ENCODE data around the gene MYOD1.

MYOD1 gene

DNA sequence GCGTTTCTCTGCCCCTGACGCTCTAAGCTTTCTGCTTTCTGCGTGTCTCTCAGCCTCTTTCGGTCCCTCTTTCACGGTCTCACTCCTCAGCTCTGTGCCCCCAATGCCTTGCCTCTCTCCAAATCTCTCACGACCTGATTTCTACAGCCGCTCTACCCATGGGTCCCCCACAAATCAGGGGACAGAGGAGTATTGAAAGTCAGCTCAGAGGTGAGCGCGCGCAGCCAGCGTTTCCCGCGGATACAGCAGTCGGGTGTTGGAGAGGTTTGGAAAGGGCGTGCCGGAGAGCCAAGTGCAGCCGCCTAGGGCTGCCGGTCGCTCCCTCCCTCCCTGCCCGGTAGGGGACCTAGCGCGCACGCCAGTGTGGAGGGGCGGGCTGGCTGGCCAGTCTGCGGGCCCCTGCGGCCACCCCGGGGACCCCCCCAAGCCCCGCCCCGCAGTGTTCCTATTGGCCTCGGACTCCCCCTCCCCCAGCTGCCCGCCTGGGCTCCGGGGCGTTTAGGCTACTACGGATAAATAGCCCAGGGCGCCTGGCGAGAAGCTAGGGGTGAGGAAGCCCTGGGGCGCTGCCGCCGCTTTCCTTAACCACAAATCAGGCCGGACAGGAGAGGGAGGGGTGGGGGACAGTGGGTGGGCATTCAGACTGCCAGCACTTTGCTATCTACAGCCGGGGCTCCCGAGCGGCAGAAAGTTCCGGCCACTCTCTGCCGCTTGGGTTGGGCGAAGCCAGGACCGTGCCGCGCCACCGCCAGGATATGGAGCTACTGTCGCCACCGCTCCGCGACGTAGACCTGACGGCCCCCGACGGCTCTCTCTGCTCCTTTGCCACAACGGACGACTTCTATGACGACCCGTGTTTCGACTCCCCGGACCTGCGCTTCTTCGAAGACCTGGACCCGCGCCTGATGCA, at the start of gene MYOD1:
Gene MYOD1, plus strand, starts transcription at position 544 of the 910 bp plus-strand sequence. Its CDS starts 212 bp downstream, at position 756.
- DNase-seq (ENCODE audit: low read depth in 2 of 2): no peak

DNA sequence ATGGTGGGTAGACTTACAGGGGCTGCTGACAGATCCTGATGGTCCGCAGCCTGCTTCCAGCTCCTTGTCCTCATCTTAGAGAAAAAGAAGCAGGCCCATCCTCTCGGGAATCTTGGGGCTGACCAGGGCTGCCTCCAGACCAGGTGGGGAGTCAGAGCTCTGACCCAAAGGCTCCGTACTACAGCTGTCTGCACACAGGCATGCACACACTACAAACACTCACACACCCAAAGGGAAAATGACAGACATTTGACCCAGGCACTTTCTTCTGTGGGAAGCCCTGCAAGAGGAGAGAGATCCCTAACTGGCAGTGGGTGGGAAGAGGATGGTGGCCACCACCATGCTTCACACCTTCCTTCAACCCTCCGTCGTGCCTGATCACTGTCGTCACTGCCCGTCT, 46.9 kb upstream of the MYOD1 start:
- DNase-seq (ENCODE audit: low read depth in 2 of 2): no peak

DNA sequence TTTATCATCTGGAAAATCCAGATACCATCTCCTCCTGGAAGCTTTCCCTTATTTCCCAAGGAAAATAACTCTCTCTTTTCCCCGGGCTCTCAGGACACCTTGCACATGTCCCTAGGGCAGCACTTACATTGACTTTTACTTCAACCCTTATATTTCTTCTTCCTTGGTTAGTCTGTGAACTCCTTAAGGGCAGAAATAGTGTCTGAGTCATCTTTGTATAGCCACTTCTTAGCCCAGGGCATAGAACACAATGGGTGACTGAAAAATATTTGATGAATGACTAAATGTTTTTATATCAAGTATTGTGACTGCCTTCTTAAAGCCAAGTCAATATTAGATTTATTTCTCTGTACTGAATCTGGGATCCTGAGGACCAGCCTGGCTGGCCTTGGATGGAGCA, 45.4 kb upstream of the MYOD1 start:
- DNase-seq (ENCODE audit: low read depth in 2 of 2): no peak

DNA sequence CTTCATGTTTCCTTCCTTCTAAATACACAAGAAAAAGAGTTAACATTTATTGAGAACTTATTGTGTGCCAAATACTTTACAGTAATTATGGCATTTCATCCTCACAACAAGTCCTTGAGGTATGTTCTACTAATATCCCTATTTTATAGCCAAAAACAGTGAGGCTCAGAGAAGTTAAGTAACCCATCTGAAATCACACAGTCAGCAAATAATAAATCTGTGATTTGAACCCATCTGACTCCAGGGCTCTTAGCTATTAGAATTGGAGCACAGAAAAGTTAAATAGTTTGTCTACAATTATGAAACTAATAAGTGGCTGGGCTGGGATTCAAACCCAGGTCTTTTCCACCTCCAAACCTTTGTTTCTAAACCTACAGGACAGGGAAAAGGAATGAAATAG, 36.5 kb upstream of the MYOD1 start:
- DNase-seq (ENCODE audit: low read depth in 2 of 2): no peak

DNA sequence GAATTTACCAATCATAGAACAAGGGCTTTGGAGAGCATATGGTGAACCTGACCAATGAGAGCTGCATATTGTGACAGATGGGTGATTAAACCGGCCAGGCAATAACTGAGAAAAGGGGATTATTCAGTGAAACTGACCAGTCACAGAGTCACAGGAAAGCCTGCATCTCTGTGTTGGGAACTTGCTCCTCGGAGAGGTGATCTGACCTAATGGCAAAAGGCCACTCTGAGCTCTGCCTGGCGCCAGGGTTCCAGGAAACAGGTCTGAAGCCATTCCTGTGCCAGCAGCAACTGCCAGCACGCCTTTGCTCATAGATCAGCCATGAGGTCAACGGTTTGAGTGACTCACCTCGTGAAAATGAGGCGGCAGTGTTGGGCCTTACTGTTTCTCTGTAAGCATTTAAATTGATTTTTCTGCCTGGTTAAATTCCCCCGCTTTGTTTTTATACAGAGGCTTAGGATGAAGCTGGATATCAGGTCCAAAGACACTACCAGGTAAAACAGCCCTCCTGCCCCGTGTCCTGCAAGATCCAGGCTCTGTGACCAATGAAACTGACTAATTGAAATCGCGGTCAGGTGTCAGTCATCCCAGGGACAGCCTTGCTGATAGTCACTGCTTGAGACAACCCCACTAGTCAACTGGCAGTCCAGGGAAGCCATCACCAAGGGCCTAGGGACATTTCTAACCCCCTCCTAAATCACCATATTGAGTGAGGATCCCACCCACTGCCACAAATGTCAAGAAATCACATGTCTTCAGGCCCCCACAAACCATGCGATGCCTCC, 35.8 kb upstream of the MYOD1 start:
- no peak for DNase-seq (ENCODE audit: low read depth in 2 of 2)

DNA sequence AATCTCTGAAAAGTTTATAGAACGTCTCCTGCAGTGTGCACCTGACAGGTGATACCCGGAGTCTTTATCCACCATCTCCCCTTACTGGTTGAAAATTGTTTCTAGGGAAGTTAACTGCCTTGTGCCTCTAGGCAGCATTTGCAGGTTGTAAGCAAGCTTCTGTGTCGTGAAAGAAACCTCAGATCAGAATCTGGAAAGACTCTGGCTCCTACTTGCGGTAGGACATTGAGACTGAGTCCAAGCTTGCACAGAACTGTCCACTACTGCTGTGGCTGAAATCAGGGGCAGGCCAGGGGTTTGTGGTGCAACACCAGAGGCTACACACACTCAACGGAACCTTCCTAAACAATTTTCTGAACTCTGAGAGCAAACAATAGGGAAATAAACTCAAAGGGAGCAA, 34.8 kb upstream of the MYOD1 start:
- no peak for DNase-seq (ENCODE audit: low read depth in 2 of 2)

DNA sequence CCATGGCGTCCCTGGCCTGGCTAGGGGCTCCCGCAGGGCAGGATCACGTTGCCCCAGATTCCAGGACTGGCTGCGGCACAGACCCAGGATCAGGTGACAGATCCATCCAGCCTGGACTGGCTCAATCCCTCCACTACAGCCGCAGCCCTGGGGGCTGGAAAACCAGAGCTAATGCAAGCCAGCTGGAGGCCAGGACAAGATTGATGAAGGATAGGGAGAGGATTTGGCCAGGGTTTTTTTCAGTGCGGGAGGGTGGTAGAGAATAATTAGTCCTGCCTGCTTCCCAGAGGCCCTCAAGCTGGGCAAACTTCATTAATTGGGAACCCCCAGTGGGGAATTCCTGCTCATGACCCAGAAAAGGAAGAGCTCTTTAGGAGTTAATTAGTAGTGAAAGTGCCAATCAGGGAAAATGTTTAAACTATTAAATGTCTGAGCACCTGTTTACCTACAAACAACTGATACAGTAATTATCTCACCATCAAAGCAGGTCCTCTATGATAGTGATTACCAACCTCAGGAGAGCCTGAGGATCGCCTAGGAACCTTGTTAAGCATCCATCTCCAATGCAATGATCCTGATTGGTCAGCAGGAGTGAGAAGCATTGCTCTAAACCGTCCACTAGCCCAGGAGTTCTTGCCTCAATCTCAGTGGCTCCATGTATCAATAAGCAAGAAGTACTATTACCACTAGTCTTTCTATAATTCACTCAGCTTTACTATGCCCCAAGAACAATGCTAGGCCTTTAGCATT, 33.0 kb upstream of the MYOD1 start:
- DNase-seq (ENCODE audit: low read depth in 2 of 2): no peak

DNA sequence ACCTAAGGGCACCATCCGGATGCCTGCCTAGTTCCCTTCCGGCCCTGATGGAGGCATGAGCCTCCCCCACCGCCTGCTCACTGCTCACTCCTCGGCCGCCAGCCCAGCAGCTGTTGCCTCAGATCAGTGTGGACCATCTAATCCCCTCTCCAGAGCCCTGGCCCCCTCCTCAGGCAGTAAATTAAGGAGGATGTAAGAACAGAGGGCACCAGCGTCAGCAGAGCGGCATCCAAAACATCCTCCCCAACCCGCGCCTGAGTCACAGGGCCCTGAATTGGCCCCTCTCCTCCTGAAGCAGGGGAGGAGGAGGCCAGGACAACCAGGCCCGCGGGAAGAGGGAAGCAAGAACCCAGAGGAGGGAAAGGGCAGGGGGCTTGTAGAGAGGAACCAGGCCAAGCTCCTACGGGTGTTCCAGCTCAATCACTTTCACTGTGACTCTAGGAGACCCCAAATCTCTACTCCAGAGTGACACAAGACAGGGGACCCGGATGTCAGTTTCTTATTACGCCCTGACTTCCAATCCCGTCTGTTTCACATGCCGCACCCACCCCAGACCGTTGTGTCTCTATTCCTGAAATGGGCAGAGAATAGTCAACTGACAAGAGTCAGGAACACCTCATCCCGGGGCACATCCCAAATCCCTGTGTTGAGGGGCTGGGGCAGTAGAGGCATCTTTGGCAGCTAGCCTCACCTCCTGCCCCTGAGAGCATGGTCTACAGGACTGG, 31.3 kb upstream of the MYOD1 start:
- no peak for DNase-seq (ENCODE audit: low read depth in 2 of 2)

DNA sequence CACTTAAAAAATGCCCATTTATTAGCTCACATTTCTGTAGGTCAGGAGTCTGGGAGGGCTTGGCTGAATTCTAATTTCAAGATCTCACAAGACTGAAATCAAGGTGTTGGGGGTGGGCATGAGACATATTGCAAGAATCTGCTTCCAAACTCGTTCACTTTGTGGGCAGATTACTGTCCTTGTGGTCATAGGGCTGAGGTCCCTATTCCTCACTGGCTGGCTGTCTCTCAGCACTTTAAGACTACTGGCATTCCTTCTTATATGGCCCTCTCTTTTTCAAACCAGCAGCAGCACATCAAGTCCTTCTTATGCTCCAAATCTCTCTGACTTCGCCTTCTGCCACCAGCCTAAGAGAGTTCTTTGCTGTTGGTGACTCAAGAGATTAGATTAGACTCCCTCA, 27.8 kb upstream of the MYOD1 start:
- no peak for DNase-seq (ENCODE audit: low read depth in 2 of 2)

DNA sequence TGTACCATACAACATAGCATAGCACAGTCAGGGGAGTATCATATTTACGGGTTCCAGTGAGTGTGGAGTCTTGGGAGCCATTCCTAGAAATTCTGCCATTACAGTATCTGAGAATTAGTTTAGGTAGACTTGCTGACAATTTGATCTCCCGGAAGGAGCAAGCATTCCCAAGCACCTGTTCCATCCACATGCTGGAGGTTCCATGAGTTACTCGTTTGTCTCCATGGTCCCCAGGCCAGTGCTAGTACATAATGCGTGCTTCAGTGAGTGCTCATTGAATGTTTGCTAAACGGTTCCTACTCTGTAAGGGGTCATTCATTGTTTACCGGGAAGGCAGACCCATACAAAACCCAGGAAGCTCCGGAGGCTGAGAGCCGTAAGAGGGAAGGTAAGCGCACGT, 27.4 kb upstream of the MYOD1 start:
- DNase-seq (ENCODE audit: low read depth in 2 of 2): no peak

DNA sequence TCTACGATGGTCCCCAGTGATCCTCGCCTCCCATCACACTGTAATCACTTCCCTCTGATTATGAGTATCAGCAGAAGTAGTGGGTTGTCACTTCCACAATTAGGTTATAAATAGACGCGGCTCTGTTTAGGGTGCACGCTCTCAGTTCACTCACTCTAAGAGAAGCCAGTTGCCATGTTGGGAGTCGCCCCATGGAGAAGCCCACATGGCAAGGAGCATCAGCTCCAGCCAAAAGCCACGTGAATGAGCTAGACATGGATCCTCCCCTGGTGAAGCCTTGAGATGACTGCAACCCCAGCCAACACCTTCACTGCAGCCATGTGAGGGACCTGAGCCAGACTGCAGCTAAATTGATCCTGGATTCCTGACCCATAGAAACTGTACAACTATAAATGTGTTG, 26.4 kb upstream of the MYOD1 start:
- no peak for DNase-seq (ENCODE audit: low read depth in 2 of 2)

DNA sequence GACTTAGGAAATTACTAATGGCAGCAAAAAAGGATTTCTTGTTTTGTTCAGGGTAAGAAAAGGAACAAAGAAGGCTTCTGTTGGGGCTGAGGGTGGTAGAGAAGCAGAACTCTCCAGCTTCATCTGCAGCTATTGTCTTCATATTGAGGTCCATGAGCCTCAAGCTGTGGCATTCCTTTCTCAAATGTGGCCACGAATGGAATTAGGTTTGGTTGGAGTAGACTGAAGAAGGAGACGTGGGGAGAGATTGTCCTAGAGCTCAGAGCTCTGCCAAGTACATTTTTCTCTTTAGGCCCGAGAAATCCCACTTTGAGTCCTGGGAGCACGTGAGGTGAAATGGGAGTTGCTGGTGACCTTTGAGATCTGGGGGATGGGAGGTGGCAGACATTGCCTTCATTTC, 25.8 kb upstream of the MYOD1 start:
- DNase-seq (ENCODE audit: low read depth in 2 of 2): no peak

DNA sequence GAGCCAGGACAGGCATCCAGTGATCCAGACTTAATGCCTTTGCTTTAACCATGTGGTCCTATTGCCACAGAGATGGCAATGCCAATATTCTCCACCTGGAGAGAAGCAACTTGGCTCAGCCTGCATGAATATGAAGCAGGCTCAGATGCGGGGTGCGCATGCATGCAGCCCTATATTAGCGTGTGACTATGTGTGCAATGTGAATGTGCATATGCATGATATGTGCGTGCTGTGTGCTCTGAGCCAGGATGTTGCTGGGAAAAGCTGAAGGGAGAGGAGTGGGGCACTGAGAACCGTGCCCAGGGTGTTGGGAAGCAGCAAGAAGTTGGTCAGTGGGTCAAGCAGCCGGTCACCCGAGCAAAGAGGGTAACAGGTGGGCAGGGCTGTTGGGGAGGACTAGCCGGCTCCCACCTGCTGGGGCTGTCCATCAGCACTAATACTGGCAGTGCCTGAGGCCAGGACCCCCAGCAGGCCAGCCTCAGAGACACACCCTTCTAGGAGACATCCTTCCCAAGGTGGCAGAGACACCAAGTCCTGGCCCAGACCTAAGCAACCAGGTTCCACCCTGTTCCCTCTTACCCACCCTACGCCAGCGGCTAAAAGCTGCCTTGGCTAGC, 24.8 kb upstream of the MYOD1 start:
- no peak for DNase-seq (ENCODE audit: low read depth in 2 of 2)

DNA sequence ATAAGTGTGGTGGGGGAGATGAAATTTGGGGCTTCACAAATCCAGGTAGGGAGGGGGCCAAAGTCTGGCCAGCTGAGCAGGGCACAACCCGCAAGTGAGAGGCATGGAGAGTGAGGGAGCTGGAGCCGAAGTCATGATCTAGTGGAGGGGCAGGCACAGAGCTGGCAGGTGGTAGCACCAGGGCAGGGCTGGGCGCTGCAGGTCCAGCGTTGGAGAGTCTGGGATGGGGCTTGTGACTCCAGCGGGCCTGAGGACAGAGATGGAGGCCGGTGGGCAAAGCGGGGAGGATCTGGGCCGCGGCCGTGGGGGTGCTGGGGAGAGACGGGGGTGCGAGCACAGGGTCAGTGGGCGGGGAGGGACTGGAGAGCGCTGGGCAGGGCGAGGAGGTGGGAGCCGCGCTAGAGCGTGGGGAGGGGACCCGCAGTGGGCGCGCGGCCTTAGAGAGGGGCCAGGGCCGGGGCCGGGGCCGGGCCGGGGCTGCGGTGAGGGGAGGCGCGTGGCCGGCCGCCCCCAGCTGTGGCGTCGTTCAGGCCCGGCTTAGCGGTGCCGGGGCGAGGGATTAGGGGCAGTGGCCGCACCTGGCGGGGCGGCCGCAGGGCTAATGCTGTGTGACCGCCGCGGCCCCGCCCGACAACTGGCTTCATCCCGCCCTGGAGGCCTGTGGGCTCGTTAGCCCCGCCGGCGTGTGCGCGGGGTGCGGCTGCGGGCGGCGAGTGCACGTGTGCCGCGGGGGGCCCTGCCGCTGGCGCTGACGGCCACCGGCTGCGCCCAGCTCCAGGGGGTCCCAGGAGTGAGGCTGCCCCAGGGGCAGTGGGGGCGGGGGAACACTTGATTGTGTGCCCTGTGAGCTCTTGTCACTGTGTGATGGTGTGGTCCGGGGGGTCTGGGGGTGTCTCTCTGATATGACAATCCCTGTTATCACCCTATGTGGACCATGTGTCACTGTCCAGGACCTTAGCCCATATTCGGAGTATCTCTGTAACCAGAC, 23.6 kb upstream of the MYOD1 start:
- no peak for DNase-seq (ENCODE audit: low read depth in 2 of 2)

DNA sequence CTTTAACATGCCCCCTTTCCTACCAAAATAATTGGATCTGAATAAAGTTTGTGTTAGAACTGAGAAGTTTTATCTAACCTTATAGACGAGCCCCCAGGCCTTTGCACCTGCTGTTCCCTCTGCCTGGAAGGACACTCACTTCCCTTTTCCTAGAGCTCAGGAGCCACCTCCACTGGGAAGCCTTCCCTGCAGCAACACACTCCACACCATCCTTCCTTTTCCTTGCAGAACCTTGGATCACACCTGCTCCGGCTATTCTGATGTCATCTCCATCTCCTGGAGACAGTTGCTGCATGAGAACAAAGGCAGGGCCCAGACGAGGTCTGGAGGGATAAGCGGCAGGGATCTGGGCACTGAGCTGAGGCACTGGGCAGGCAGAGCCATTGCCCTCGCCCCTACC, 22.6 kb upstream of the MYOD1 start:
- DNase-seq (ENCODE audit: low read depth in 2 of 2): no peak

DNA sequence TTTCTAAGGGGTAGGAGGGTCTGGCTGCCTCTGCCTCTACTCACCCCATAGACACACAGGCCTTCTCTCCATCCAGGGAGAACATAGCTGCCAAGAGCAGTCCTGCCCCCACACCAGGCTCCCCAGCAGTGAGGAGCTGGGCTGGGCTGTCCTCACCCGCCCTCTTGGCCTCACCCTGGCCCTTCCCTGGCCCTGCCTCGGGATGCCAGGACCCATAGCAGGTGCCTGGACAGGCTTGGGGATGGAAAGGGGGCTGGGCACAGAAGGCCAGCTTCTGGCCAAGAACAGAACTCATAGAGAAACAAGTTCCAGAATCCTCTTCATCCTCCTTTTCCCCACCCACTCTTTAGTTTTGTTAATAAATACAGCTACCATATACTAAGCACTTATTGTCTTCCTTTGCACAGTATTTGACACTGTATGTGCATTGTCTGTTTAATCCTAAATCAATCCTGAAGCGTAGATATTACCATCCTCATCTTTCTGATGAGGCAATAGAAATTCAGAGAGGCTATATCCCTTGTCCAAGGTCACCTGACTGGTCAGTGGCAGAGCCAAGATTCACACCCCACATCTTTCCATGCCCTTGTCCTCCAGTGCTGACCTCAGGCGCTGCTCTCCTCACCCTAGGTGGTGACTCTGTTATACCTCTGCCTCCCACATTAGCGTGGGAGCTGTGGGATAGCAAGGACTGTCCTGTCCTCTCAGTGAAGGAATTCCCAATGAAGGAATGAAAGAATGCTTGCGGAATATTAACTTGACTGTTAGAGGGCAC, 22.0 kb upstream of the MYOD1 start:
- no peak for DNase-seq (ENCODE audit: low read depth in 2 of 2)

DNA sequence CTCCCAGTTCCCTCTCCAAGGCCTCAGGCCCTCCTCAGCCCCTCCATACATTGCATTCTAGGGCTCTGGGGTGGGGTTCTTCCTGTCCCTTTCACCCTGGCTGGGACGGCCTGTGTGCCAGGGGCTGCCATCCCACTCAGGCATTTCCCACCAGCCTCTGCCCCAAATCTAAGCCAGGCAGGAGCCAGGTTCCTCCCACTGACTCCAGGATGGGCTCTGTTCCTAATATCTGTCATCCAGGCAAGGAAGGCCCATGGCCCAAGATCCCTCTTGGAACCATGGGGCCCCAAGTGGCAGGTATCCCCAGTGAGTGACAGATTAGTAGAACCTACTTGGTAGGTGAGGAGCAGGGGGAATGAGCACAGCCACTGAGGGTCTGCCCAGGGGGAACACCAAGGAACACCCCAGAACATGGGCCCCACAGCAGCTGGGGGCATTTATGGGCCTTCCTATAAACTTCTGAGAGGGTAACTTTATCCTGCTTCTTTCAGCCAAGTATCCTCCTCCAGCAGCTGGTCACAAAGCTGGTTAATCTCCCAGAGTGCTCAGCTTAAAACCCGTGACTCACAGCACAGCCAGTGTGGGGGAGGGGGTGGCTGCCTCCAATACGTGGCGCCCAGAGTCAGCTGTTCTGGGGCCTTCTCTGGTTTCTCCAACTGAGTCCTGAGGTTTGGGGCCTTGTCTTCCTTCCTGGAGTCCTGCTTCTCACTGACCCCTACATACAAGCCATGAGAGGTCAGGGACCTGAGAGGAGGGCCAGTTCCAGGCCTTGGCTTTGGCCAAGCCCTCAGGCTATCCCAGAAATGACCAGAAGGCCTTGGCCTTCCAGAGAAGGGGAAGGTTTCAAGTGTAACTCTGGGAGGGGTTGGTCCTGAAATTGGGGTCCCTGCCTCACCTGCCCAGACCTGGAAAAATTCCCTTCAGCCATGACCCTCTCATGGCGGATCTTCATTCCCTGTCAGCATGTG, 19.9 kb upstream of the MYOD1 start:
- no peak for DNase-seq (ENCODE audit: low read depth in 2 of 2)

DNA sequence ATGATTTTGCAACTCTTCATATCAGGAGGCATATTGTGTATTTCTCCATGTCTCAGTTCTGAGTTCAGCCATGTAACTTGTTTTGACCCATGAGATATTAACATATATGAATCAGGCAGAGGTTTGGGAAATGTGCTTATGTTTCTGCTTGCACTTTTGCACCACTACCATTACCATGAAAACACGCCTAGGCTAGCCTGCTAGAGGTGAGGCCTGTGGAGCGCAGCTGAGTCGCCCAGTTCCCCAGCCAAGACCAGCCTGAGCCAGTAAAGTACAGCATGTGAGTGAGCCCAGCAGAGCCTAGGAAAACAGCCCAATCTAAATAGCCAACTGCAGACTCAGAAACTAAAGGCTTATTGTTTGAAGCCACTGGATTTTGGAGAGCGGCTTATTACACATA, 18.4 kb upstream of the MYOD1 start:
- no peak for DNase-seq (ENCODE audit: low read depth in 2 of 2)

All from stimulated activated CD4-positive, alpha-beta T cell treated with anti-CD3 and anti-CD28 coated beads, Interleukin-1b, Interleukin-23, amount 100 ng/mL, for 4 hours (primary cell).